KMS-11 (cell line): ENCODE measurements around the gene CSH1.
"Not testable (repeated sequence)": the region's sequence is repeated elsewhere in the genome, so short reads cannot be mapped to it uniquely, and the experiment has no call there.

Experiments used
- H2AFZ ChIP-seq: fragments of 200-600 bp; sonication (generic); 2 replicates; pipeline ENCODE4 v1.6.1; 2016; ENCODE audit warnings: antibody characterized with exemption, mixed run types, low read depth
- H3K27ac ChIP-seq: fragments of 200-600 bp; sonication (generic); 2 replicates; pipeline ENCODE4 v1.6.1; 2016; ENCODE audit warnings: mild to moderate bottlenecking, mixed run types
- H3K27me3 ChIP-seq: fragments of 200-600 bp; sonication (generic); 2 replicates; pipeline ENCODE4 v1.6.1; 2017; ENCODE audit warnings: mild to moderate bottlenecking, low read depth, mixed run types, moderate library complexity; ENCODE audit not compliant: insufficient read depth
- H3K36me3 ChIP-seq: fragments of 200-600 bp; sonication (generic); 2 replicates; pipeline ENCODE4 v1.6.1; 2017; ENCODE audit warnings: mild to moderate bottlenecking, mixed run types; ENCODE audit not compliant: insufficient read depth
- H3K4me1 ChIP-seq: fragments of 200-600 bp; sonication (generic); 2 replicates; pipeline ENCODE4 v1.6.1; 2016; ENCODE audit warnings: mild to moderate bottlenecking, low read depth, mixed run types; ENCODE audit not compliant: poor library complexity, severe bottlenecking
- H3K4me2 ChIP-seq: fragments of 200-600 bp; sonication (generic); 2 replicates; pipeline ENCODE4 v1.7.0; 2016; ENCODE audit warnings: mild to moderate bottlenecking, mixed run types
- H3K4me3 ChIP-seq: fragments of 200-600 bp; sonication (generic); IDR thresholded peaks from 2 replicates; pipeline ENCODE4 v1.6.1; 2017; ENCODE audit warnings: low read depth, low read length, mixed read lengths; ENCODE audit not compliant: insufficient read depth
- H3K79me2 ChIP-seq: fragments of 200-600 bp; sonication (generic); 2 replicates; pipeline ENCODE4 v1.6.1; 2016; ENCODE audit warnings: low read depth, mixed run types; ENCODE audit not compliant: insufficient read depth
- H3K9ac ChIP-seq: fragments of 200-600 bp; sonication (generic); 2 replicates; pipeline ENCODE4 v1.6.1; 2016; ENCODE audit warnings: mild to moderate bottlenecking, mixed run types
- H4K20me1 ChIP-seq: fragments of 200-600 bp; sonication (generic); 2 replicates; pipeline ENCODE4 v1.6.1; 2016; ENCODE audit warnings: mild to moderate bottlenecking, mixed run types; ENCODE audit not compliant: insufficient read depth
- TF ChIP-seq, protein P1 (sequence below): fragments of 200-600 bp; sonication (generic); conservative IDR thresholded peaks from 2 replicates; pipeline ENCODE4 v1.6.1; 2017; ENCODE audit warnings: low read depth, mild to moderate bottlenecking, antibody characterized with exemption, low read length, moderate library complexity, mixed read lengths

CSH1 gene

DNA sequence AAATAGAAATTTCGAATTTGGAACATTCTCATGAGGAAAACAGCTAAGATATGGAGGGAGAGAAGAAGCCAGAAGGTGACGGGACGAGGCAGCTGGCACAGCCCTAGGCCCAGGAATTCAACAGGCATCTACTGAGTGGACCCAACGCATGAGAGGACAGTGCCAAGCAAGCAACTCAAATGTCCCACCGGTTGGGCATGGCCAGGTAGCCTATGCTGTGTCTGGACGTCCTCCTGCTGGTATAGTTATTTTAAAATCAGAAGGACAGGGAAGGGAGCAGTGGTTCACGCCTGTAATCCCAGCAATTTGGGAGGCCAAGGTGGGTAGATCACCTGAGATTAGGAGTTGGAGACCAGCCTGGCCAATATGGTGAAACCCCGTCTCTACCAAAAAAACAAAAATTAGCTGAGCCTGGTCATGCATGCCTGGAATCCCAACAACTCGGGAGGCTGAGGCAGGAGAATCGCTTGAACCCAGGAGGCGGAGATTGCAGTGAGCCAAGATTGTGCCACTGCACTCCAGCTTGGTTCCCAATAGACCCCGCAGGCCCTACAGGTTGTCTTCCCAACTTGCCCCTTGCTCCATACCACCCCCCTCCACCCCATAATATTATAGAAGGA is 20.3 kb upstream of the CSH1 start:
- Histone ChIP-seq H3K4me2 (no peak overlapping the region), H2AFZ (no peak overlapping the region)

DNA sequence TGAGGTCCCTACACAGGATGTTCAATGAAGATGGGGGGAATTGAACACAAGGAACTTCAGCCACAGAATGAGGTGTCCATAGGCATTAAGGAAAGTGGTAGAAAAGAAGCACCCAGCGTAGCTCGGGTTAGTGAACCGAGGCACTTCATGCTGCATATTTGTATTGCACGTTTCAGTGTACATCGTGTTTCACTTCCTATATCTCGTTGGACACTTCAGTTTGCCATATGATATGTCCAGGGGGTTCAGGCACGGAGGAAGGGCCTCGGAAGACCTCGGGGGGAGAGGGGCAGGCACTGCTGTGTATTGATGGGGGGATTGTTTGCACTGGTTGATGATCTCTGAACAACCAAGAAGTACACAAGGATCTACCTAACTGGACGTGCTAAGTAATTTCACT is 19.4 kb upstream of the CSH1 start:
- not testable (repeated sequence) for H3K4me2 ChIP-seq, H3K79me2 ChIP-seq, H4K20me1 ChIP-seq, H3K27ac ChIP-seq, H3K4me1 ChIP-seq, H2AFZ ChIP-seq, H3K9ac ChIP-seq, H3K4me3 ChIP-seq, H3K36me3 ChIP-seq
- peaks cover 16% of the 10 kb centered on the region; the same call in 1 of the 2 replicates for H3K27me3 ChIP-seq

More for the DNA sequence above, 20.3 kb upstream of the CSH1 start:
- TF ChIP-seq, protein P1, sequence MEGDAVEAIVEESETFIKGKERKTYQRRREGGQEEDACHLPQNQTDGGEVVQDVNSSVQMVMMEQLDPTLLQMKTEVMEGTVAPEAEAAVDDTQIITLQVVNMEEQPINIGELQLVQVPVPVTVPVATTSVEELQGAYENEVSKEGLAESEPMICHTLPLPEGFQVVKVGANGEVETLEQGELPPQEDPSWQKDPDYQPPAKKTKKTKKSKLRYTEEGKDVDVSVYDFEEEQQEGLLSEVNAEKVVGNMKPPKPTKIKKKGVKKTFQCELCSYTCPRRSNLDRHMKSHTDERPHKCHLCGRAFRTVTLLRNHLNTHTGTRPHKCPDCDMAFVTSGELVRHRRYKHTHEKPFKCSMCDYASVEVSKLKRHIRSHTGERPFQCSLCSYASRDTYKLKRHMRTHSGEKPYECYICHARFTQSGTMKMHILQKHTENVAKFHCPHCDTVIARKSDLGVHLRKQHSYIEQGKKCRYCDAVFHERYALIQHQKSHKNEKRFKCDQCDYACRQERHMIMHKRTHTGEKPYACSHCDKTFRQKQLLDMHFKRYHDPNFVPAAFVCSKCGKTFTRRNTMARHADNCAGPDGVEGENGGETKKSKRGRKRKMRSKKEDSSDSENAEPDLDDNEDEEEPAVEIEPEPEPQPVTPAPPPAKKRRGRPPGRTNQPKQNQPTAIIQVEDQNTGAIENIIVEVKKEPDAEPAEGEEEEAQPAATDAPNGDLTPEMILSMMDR: no peak
- H4K20me1 ChIP-seq: no peaks in the 10 kb centered on the region
- H3K4me3 ChIP-seq: no peak overlapping the region
- H3K36me3 ChIP-seq: no peaks in the 10 kb centered on the region
- no peak overlapping the region for H3K9ac ChIP-seq
- H3K79me2 ChIP-seq: no peaks in the 10 kb centered on the region
- H3K27ac ChIP-seq: no peak overlapping the region
- H3K27me3 ChIP-seq: peaks cover 16% of the 10 kb centered on the region; the same call in 1 of the 2 replicates
- H3K4me1 ChIP-seq: no peaks in the 10 kb centered on the region

DNA sequence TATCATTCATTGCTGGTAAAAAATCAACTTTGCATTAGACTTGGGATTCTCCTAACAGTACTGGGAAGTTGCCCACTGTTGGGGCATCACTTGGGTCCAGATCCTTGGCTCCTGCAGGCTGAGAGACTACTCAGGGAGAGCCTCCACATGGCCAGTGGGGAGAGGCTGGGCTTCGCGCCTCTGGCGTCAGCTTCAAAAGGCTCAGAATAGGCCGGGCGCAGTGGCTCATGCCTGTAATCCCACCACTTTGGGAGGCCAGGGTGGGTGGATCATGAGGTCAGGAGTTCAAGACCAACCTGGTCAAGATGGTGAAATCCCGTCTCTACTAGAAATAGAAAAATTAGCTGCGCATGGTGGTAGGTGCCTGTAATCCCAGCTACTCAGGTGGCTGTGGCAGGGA is 18.1 kb upstream of the CSH1 start:
- H2AFZ ChIP-seq: no peak overlapping the region
- H3K27ac ChIP-seq: no peak overlapping the region
- peaks cover 16% of the 10 kb centered on the region; the same call in 1 of the 2 replicates for H3K27me3 ChIP-seq
- H3K4me1 ChIP-seq: no peaks in the 10 kb centered on the region
- H3K4me3 ChIP-seq: no peak overlapping the region
- no peaks in the 10 kb centered on the region for H3K36me3 ChIP-seq
- no peaks in the 10 kb centered on the region for H4K20me1 ChIP-seq
- H3K4me2 ChIP-seq: no peak overlapping the region
- no peak overlapping the region for H3K9ac ChIP-seq
- TF ChIP-seq, protein P1: no peak
- no peaks in the 10 kb centered on the region for H3K79me2 ChIP-seq

DNA sequence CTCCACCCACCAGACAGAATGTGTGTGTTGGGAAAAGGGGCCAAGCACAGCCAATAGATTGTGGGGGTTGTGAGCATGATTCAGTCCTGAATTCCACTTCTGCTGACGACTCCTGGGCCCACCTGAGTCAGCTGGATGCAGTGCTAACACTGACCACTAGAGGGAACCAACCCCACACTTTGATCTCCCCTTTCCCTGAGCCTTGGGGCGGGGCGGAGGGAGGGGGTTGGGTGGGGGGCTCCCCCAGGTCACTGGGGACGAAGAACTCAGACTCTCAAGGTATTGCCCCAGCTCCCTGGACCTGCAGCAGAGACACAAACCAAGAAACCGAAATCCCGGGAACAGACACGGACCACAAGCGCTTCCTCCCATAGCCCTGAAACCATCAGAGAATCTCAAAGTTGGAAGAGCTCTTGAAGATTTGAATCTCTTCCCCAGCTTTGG is 15.3 kb upstream of the CSH1 start:
- H3K4me2 ChIP-seq: no peak overlapping the region
- no peaks in the 10 kb centered on the region for H4K20me1 ChIP-seq
- H3K27ac ChIP-seq: no peak overlapping the region
- no peaks in the 10 kb centered on the region for H3K36me3 ChIP-seq
- no peaks in the 10 kb centered on the region for H3K4me1 ChIP-seq
- H3K27me3 ChIP-seq: peaks cover 5% of the 10 kb centered on the region; the same call in 1 of the 2 replicates
- no peaks in the 10 kb centered on the region for H3K79me2 ChIP-seq
- TF ChIP-seq, protein P1: peak; percentile 80
- no peak overlapping the region for H3K9ac ChIP-seq
- H3K4me3 ChIP-seq: no peak overlapping the region
- no peak overlapping the region for H2AFZ ChIP-seq

DNA sequence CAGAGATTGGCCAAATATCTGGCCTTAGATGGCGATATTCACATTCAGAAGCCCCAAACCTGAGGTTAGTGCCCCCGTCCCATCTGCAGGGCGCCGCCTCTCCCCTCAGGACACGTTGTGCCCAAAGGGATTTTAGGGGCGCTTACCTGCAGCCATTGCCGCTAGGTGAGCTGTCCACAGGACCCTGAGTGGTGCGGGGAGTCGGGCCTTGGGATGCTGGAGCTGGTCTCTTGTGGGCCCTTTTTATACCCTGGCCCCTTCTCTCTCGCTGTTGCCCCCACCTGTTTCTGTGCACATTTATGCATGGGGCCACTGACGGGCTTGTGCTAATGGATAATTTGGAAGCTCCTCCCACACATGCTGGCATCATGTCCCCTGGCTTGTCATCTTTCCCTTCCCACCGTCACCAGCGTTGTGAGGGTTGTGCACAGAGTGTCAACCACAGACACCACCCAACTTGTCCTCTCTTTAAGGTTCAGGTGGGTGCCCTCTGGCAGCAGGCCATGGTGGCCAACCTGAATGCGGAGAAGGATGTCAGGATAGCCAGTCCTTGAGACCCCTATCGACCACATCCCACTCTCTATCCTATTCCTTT is 14.8 kb upstream of the CSH1 start, which contains the start of gene CSHL1:
Gene CSHL1, minus strand, starts transcription at position 218 of the 595 bp plus-strand sequence. Its CDS starts 62 bp downstream, at position 156.
- H3K27me3 ChIP-seq: peaks cover 4% of the 10 kb centered on the region; the same call in 1 of the 2 replicates
- H3K36me3 ChIP-seq: no peaks in the 10 kb centered on the region
- no peak within 1 kb of the TSS for H2AFZ ChIP-seq
- no peak within 1 kb of the TSS for H3K4me3 ChIP-seq
- no peaks in the 10 kb centered on the region for H3K4me1 ChIP-seq
- no peaks in the 10 kb centered on the region for H3K79me2 ChIP-seq
- H3K9ac ChIP-seq: no peak within 1 kb of the TSS
- H4K20me1 ChIP-seq: no peaks in the 10 kb centered on the region
- no peak within 1 kb of the TSS for H3K4me2 ChIP-seq
- TF ChIP-seq, protein P1: no peak
- H3K27ac ChIP-seq: no peak within 1 kb of the TSS
